Stimulated activated CD4-positive, alpha-beta T cell treated with anti-CD3 and anti-CD28 coated beads, Interleukin-12 subunit alpha, Interleukin-12 subunit beta, amount 100 ng/mL, for 24 hours (primary cell): ENCODE results near the gene NDUFAF3.

Experiments
- DNase-seq, 2 experiments: peaks; one replicate each; pipeline ENCODE4 v3.0.0-alpha.2; 2020; ENCODE audit warnings: low read depth in 2 of 2

Gene NDUFAF3

GRCh38 chr3:49017971-49018706 lies 3.8 kb upstream of the NDUFAF3 start, which contains the start of gene DALRD3:
Gene DALRD3, minus strand, starts transcription at chr3:49018580. Its CDS starts 16 bp downstream, at chr3:49018564.
- DNase-seq, result peak in 1 of 2 experiments; percentile 45

GRCh38 chr3:49018707-49019006 lies 3.3 kb upstream of the NDUFAF3 start:
- no peak for DNase-seq

- DNase-seq, result no peak
Observed at GRCh38 chr3:49019941-49020329, 2.0 kb upstream of the NDUFAF3 start.

- no peak for DNase-seq
Observed at GRCh38 chr3:49020330-49021212, 1.4 kb upstream of the NDUFAF3 start.

DNA sequence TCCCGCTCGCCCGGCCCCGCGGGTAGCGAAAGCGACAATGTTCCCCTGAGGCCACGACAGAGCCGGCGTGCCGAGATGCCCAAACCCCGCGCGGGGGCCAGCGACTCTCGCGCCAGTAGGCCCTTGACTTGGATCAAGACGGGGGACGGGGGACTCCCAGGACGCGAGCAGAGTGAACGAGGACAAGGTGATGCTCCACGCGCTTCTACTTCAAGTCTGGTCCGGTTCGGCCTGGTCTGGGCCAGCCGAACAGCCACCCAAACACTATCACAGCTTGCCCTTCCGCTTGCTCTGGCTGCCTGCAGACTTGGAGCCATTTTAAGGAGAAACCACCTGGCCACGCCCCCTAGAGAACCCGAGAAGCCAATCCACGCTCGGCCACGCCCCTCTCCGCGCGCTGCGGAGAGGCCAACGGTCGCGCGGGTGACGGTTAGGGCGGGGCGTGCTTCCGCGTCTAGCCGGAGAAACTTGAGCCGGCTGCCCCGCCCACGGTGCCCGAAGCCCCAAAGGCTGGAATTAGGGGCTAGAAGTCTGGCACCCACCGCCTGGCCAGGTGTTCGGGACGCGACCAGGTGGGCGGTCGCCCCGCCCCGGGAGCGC lies 608 bp upstream of the NDUFAF3 start:
- peak; percentile 96 to 99 for DNase-seq

GRCh38 chr3:49022688-49023171 lies 809 bp downstream of the NDUFAF3 start:
- no peak for DNase-seq

DNA sequence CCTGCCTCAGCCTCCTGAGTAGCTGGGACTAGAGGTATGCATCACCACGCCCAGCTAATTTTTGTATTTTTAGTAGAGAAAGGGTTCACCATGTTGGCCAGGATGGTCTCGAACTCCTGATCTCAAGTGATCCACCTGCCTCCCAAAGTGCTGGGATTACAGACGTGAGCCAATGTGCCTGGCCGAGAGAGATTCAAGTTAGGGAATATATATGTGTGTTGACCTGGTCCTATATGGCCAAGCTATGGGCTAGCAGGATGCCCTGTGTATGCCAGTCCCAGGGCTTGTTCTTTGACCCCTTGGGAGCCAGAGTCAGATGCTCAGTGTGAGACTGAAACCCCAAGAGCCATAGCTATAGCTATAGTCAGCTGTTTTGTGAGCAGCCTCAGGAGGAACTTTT lies 1.9 kb downstream of the NDUFAF3 start:
- DNase-seq, result no peak

DNA sequence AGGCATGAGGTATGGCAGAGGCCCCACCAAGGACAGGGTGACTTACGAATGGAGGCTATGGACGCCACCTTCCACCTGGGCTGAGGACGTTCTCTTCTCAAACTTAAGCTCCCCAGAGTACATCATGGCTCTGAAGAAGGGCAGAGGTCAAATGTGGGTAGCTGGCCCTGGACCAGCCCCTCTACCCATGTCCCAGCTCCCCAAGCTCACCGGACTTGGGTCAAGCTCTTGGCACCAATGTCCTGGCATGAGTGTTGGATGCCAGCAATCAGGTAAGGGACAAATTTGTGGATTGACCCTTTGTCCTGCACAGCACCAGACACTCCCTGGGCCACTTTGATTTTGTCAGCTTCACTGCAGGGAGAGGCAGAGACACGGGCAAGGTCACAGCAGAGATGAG lies 2.5 kb downstream of the NDUFAF3 start:
- no peak for DNase-seq

- no peak for DNase-seq
Observed at GRCh38 chr3:49025005-49025792, 3.3 kb downstream of the NDUFAF3 start.

DNA sequence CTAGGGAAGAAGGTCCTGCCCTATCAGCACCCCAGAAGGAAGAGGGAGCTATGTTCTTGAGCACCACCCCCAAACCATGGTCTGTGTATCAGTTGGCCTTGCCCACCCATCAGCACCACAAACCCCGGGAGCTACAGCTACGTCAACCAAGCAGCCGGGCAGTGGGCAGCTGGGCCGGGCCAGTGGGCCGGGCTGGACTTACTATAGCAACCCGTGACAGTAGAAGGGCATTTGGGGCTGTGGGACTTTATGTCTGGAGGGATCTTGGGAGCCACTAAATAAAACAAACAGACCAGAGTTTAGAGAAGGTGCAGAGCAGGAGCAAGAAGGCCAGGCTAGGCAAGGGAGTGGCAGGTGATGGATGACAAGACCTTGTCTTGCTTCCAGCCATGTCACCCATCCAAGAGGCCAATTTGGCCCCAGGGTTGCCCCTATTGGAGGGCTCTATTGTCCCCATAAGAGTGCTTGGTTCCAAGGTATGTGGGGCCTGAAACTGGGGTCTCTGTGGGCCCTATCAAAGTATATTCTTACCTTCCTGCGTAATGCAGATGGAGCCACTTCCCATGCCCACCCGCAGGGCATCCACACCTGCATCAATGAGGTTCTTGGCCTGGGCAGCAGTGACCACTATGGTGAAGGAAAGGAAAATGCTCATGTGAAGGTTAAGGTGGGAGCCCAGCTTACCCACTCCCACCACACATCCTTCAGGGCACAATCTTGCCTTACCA lies 4.0 kb downstream of the NDUFAF3 start:
- no peak for DNase-seq

DNA sequence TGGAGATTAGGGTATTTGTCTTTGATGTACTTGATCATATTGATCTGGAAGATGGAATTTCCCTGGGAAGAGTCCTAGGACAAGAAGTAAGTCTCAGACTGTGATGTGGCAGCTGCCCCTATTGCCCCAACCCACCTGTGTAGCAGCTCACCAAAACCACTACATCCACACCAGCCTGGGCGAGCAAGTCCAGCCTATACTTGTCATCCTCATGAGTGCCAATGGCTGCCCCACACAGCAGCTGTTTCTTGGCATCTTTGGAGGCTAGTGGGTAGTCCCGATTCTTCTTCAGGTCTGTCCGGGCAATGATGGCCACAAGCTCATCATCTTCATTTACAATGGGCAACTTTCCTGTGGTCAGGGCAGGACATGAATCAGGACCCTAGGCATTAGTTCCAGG lies 4.6 kb downstream of the NDUFAF3 start:
- no peak for DNase-seq

- no peak for DNase-seq
Observed at GRCh38 chr3:49027634-49028033, 5.7 kb downstream of the NDUFAF3 start.

GRCh38 chr3:49028298-49028672 lies 6.4 kb downstream of the NDUFAF3 start:
- DNase-seq, result no peak

GRCh38 chr3:49028673-49029562 lies 7.0 kb downstream of the NDUFAF3 start, which contains the start of gene IMPDH2:
Gene IMPDH2, minus strand, starts transcription at chr3:49029398. Its CDS starts 48 bp downstream, at chr3:49029350.
- peak; percentile 86 for DNase-seq

- DNase-seq, result no peak
Observed at GRCh38 chr3:49029563-49029884, 7.6 kb downstream of the NDUFAF3 start.

- DNase-seq, result no peak
Observed at GRCh38 chr3:49030321-49030720, 8.4 kb downstream of the NDUFAF3 start.

DNA sequence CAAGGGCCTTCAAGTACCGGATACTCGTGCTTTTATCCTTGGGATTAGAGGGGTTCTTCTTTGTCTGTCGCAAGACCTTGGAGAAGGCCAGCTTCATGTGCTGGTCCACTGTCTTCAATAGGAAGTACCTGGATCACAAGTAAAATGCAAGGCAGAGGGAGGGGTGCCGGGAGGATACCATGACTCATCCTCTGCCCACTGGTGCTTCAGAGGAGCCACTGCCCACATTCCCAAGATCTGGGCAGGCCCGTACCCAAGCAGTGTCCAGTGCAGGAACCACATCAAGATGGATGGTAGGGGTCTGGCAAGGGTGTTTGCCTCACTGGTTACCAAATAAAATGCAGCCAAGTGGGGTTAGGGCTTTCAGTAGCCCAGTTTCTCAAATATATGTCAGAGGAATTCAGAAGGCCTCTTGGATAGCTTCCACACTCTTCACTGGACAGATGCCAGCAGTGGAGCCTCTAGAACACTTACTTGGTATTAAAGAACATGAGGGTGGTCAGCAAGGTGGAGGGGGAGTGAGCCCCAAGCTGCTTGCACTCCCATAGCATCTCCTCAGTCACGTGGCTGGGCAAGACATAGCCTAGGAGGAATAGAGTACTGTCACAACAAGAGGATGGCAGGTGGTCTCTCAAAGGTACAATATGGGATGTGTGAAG lies 10.9 kb downstream of the NDUFAF3 start:
- no peak for DNase-seq

DNA sequence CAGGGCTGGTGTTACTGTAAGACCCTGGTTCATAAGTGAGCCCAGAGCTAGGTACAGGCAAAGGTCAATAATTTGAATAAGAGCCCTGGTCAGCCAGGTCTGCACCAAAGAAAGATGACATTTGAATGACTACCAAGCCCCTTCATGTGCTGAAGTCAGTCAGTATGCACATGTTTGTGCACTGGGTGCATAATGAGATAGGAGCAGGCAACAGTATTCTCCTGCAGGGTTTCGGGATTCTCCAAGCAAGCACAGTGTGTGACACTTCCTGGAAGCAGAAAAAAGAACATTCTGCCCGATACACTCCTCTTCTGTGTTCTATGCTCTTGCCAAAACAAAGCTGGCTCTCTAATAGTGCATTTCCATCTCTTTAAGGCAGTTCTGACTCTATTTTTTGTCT lies 12.7 kb downstream of the NDUFAF3 start:
- no peak for DNase-seq

- DNase-seq, result no peak
Observed at GRCh38 chr3:49035281-49035680, 13.4 kb downstream of the NDUFAF3 start.

- no peak for DNase-seq
Observed at GRCh38 chr3:49053543-49053942, 31.6 kb downstream of the NDUFAF3 start.
